Amygdala (tissue), 56 donors: Measurements from ENCODE around the gene CLPSL1.
A peak's percentile ranks its signal among the peaks of the same experiment; 100 is the strongest.

Source experiments
- DNase-seq, 56 donors: peaks; one replicate each; lab custom pipeline; 2025; lab: John Stamatoyannopoulos, UW

CLPSL1 gene

GRCh38 chr6:35757456-35758123, 23.2 kb upstream of the CLPSL1 start:
- DNase-seq: peak in 2 of 56 donors; percentile 7 to 11

GRCh38 chr6:35759426-35759825, 21.4 kb upstream of the CLPSL1 start:
- DNase-seq: no peak

GRCh38 chr6:35765739-35766138, 15.1 kb upstream of the CLPSL1 start:
- DNase-seq: no peak

- DNase-seq: no peak
Observed at GRCh38 chr6:35769211-35769610, 11.6 kb upstream of the CLPSL1 start.

GRCh38 chr6:35771343-35771627, 9.5 kb upstream of the CLPSL1 start:
- DNase-seq: no peak

GRCh38 chr6:35774116-35774794, 6.6 kb upstream of the CLPSL1 start:
- no peak for DNase-seq

- DNase-seq: no peak
Observed at GRCh38 chr6:35775031-35775430, 5.8 kb upstream of the CLPSL1 start.

- no peak for DNase-seq
Observed at GRCh38 chr6:35776364-35777215, 4.2 kb upstream of the CLPSL1 start, which contains the start of gene CLPSL2. TSS of gene CLPSL2 (plus strand) at chr6:35776598. CDS start at chr6:35776619, 21 bp downstream.

- DNase-seq: no peak
Observed at GRCh38 chr6:35777356-35778102, 3.3 kb upstream of the CLPSL1 start.

- DNase-seq: no peak
Observed at GRCh38 chr6:35778437-35778836, 2.4 kb upstream of the CLPSL1 start.

- no peak for DNase-seq
Observed at GRCh38 chr6:35781290-35781689, 471 bp downstream of the CLPSL1 start.

- no peak for DNase-seq
Observed at GRCh38 chr6:35782424-35782823, 1.6 kb downstream of the CLPSL1 start.

GRCh38 chr6:35784200-35784599, 3.4 kb downstream of the CLPSL1 start:
- DNase-seq: no peak

GRCh38 chr6:35786272-35786671, 5.5 kb downstream of the CLPSL1 start:
- no peak for DNase-seq

- no peak for DNase-seq
Observed at GRCh38 chr6:35786810-35787209, 6.0 kb downstream of the CLPSL1 start.

GRCh38 chr6:35787266-35788218, 6.7 kb downstream of the CLPSL1 start:
- no peak for DNase-seq

- no peak for DNase-seq
Observed at GRCh38 chr6:35788423-35788982, 7.7 kb downstream of the CLPSL1 start.

- no peak for DNase-seq
Observed at GRCh38 chr6:35790683-35791082, 9.9 kb downstream of the CLPSL1 start.
